ENCODE results near the gene GXYLT2.

- TF ChIP-seq CTCF (IDR thresholded peaks at IDR 0.05) (no peak), TCF7L2 (IDR thresholded peaks at IDR 0.05; ENCODE audit: low read depth, low read length) (no peak), SIN3A (IDR thresholded peaks at IDR 0.05; ENCODE audit: borderline replicate concordance, insufficient read depth, low read depth, low read length) (no peak)
These were observed 94.9 kb downstream of the GXYLT2 start for GRCh38 chr3:72982609-72983366.
